Naive thymus-derived CD8-positive, alpha-beta T cell (primary cell): ENCODE measurements around the gene IGFN1. TPM values are rescaled to one million over a fixed set of nuclear protein-coding genes. Genes with fewer than 3 reads are reported as not detected.

Source experiments
- ATAC-seq, 2 donors: fragments of 150-1000 bp; cut with Tn5 transposase in 1 of 2; sonication (Bioruptor Pico), chemical (Tn5 transposase) in 1 of 2; 1 replicate in 1 of 2; 2 replicates in 1 of 2; pipeline ENCODE4 v1.10.0; 2021; ENCODE audit warnings: mild to moderate bottlenecking in 2 of 2, moderate library complexity in 2 of 2
- POLR2A ChIA-PET: fragments of 350-600 bp; sonication (Branson Sonifier 250); formaldehyde crosslinking; loops from one replicate; lab custom pipeline; 2021; ENCODE audit warnings: antibody characterized with exemption; lab: Charles Lee
- DNase-seq, 10 donors: peaks; one replicate each; pipeline versions ENCODE4 v3.0.0 to v3.0.0-alpha.2; 2020 to 2022
- H3K27ac Mint-ChIP-seq, 10 donors: one replicate each; pipeline ENCODE4 v1.8.0; 2020 to 2022; ENCODE audit warnings: mild to moderate bottlenecking in 10 of 10, mixed read lengths in 10 of 10, moderate library complexity in 4 of 10, inconsistent platforms in 1 of 10
- H3K27me3 Mint-ChIP-seq, 5 donors: one replicate each; pipeline ENCODE4 v1.8.0; 2021 to 2022; ENCODE audit warnings: mixed read lengths in 5 of 5
- H3K36me3 Mint-ChIP-seq, 3 donors: one replicate each; pipeline ENCODE4 v1.8.0; 2020 to 2022; ENCODE audit warnings: mixed read lengths in 3 of 3, mild to moderate bottlenecking in 2 of 3, inconsistent platforms in 1 of 3
- H3K4me1 Mint-ChIP-seq, 4 donors: one replicate each; pipeline ENCODE4 v1.8.0; 2021 to 2022; ENCODE audit warnings: mixed read lengths in 4 of 4
- H3K4me3 Mint-ChIP-seq, 10 donors: one replicate each; pipeline ENCODE4 v1.8.0; 2020 to 2022; ENCODE audit warnings: mild to moderate bottlenecking in 10 of 10, mixed read lengths in 10 of 10, moderate library complexity in 6 of 10, inconsistent platforms in 1 of 10
- H3K9me3 Mint-ChIP-seq, 9 donors: one replicate each; pipeline ENCODE4 v1.8.0; 2020 to 2022; ENCODE audit warnings: mixed read lengths in 9 of 9, mild to moderate bottlenecking in 3 of 9, inconsistent platforms in 1 of 9, moderate library complexity in 1 of 9
- polyA plus RNA-seq, 3 donors: library from polyadenylated mRNA; unstranded; fragments of 300-500 nt; fragmentation: Illumina TruSeq; gene quantifications; one replicate each; pipeline ENCODE4 v1.2.3, GENCODE V29; 2021
- total RNA-seq, 8 experiments: library from RNA in 2 of 8; stranded (reverse) in 2 of 8; gene quantifications; one replicate each; pipeline ENCODE4 v1.2.3 and lab custom pipeline; 2021 to 2026

Gene IGFN1
- total and polyA plus RNA-seq, 5 experiments from 2014 or later, result not detected

DNA sequence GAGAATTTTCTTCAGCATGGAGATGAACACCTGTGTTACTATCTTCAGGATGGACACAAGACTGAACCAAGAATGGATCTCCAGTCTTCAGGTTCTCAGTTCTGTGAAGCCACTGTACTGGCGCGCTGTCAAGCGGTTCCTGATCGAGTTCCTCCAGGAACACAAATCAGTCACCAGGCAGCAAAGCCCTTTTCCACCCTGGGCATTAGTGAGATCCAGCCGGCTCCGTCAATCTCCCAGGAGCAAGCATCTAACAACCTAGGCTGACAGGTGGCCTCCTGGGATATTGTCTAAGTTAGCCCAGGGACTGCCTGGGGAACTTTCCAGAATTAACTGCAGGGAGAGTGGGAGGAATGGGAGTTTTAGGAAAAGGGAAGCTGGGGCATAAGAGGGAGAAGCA is 9.7 kb upstream of the IGFN1 start:
- peaks cover 0 to 20% (median 10%) of the 10 kb centered on the region in 9 donors for H3K9me3 Mint-ChIP-seq
- H3K36me3 Mint-ChIP-seq, result peaks cover 0 to 16% (median 5%) of the 10 kb centered on the region in 3 donors
- POLR2A ChIA-PET, result no interaction called here
- ATAC-seq (no peak), DNase-seq (no peak)
- H3K27ac Mint-ChIP-seq, result no peak overlapping the region
- no peak overlapping the region for H3K4me3 Mint-ChIP-seq
- peaks cover 26 to 57% (median 36%) of the 10 kb centered on the region in 5 donors for H3K27me3 Mint-ChIP-seq
- H3K4me1 Mint-ChIP-seq, result no peaks in the 10 kb centered on the region

DNA sequence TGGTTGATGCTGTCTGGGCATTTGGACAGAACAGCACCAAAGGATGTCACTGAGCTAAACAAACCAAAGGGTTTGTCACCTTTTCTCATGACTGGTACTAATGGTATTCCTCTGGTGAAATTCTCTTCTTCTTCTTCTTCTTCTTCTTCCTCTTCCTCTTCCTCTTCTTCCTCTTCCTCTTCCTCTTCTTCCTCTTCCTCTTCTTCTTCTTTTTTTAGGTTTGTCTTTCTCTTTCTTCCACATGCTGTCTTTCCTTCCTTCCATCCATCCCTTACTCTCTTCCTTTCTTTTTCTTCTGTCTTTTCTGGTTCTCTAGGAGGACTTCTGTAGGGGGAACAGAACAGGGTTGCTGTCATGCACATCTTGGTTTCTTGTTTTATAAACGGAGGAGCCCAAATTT is 9.3 kb upstream of the IGFN1 start:
- no peak for ATAC-seq
- Mint-ChIP-seq H3K4me1 (no peaks in the 10 kb centered on the region), H3K36me3 (peaks cover 0 to 16% (median 5%) of the 10 kb centered on the region in 3 donors), H3K9me3 (peaks cover 0 to 20% (median 10%) of the 10 kb centered on the region in 9 donors), H3K27ac (no peak overlapping the region), H3K27me3 (peaks cover 26 to 57% (median 36%) of the 10 kb centered on the region in 5 donors), H3K4me3 (peak overlapping the region in 1 of 10 donors; percentile 5)
- no peak for DNase-seq
- POLR2A ChIA-PET, result no interaction called here

DNA sequence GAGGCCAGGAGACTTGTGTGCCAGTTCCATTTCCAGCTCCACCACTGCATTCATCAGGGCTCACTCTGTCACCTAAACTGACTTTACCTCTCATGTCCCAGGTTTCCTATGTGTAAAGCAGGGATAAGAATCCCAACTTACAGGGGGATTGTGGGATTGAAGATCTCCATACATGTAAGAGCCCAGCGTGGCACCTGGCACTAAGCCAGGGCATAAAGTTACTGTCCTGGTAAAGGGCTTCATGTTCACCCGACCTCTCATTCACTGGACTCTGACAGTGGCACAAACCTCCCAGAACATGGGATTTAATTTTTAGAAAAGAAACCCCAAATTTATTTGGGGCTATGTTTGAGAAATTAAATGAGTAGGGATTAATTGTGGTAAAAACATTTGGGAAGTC is 8.9 kb upstream of the IGFN1 start:
- Mint-ChIP-seq H3K4me3 (peak overlapping the region in 1 of 10 donors; percentile 5), H3K27me3 (peaks cover 26 to 55% (median 34%) of the 10 kb centered on the region in 5 donors), H3K36me3 (peaks cover 0 to 16% (median 5%) of the 10 kb centered on the region in 3 donors), H3K9me3 (peaks cover 0 to 20% (median 10%) of the 10 kb centered on the region in 9 donors), H3K27ac (no peak overlapping the region), H3K4me1 (no peaks in the 10 kb centered on the region)
- POLR2A ChIA-PET, result no interaction called here
- DNase-seq, result no peak
- ATAC-seq, result no peak

DNA sequence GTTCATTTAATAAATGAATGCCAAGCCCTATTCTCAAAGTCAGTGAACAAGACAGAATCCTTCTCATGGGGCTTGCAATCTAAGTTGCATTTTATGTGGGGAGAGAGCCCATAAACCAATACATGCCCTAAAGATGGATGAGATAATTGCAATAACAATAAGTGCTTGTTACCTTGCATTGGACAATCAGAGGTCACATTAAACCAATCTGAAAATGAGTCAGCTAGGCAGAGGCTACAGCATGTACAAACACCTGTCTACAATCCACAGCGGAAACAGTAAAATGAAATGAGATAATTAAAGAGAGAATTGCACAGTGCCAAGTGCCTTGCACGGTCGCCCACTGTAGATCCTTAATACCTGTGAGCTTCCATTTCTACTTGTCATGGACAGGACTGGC is 7.4 kb upstream of the IGFN1 start:
- Mint-ChIP-seq H3K4me1 (no peaks in the 10 kb centered on the region), H3K27me3 (peaks cover 19 to 40% (median 26%) of the 10 kb centered on the region in 5 donors), H3K36me3 (peaks cover 0 to 10% (median 5%) of the 10 kb centered on the region in 3 donors), H3K4me3 (no peak overlapping the region), H3K9me3 (peaks cover 0 to 15% (median 10%) of the 10 kb centered on the region in 9 donors), H3K27ac (no peak overlapping the region)
- ATAC-seq (no peak), DNase-seq (no peak)
- POLR2A ChIA-PET, result no interaction called here

DNA sequence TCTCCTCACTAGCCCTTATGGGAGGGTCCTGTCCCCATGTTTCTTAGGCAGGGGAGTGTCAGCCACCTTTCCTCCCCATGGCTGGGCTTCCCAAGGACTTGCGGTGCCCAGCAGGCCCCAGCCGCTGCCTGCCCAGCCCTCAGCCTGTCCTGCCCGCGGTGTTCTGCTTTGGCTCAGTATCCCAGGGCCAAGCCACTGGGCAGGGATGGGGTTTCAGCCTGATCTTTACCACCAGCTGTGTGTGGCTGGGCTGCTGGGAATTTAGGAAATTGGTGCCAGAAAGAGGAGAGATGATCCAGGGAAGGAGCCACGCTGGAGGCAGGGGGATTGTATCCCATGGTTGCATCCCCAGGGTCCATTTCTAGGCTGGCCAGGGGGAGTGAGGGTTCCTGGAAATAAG is 6.9 kb upstream of the IGFN1 start:
- H3K27ac Mint-ChIP-seq, result peak overlapping the region in 1 of 10 donors; percentile 26
- no peaks in the 10 kb centered on the region for H3K4me1 Mint-ChIP-seq

DNA sequence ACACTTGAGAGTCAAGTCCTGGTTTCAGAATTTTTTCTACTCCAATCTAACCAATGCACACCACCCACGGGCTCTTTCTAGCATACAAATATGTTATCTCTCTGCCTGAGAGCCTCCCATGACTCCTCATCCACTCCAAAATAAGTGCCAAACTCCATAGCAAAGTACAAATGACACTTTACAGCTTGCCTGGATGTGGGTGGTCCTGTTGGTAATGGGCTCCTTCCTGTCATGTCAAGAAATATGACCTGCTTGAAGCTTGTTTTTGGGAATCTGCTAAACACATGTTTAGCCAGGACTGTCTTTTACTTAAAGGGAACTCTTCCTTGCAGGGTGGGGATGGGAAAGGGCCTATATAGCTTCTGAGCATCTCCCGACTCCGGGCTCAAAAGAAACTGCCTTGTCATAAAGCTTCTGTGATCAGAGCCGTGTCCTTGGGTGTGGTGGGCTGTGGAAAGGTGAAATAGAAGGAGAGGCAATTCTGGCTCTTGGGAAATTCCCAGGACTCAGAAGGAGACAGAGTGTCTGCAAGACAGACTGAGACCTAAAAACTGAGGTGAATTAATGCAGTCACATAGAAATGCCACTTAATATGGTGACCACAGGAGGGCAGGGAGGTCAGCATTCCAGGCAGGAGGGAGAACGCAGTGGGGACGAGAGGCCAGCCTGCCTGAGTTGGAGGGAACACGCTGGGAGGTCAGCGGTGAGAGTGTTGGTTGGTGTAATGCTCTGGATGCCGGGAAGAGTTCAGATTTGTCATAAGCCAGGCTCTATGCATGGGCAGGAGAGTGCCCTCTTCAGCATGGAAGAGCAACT is 6.1 kb upstream of the IGFN1 start:
- peaks cover 0 to 4% (median 0%) of the 10 kb centered on the region in 9 donors for H3K9me3 Mint-ChIP-seq
- POLR2A ChIA-PET, result no interaction called here
- no peak for DNase-seq

More for the DNA sequence above, 6.9 kb upstream of the IGFN1 start:
- POLR2A ChIA-PET, result no interaction called here
- H3K4me3 Mint-ChIP-seq, result no peak overlapping the region
- DNase-seq (no peak), ATAC-seq (no peak)
- H3K36me3 Mint-ChIP-seq, result peaks cover 0 to 7% (median under 1%) of the 10 kb centered on the region in 3 donors
- H3K9me3 Mint-ChIP-seq, result peaks cover 0 to 12% (median 6%) of the 10 kb centered on the region in 9 donors
- peaks cover 15 to 35% (median 26%) of the 10 kb centered on the region in 5 donors for H3K27me3 Mint-ChIP-seq

DNA sequence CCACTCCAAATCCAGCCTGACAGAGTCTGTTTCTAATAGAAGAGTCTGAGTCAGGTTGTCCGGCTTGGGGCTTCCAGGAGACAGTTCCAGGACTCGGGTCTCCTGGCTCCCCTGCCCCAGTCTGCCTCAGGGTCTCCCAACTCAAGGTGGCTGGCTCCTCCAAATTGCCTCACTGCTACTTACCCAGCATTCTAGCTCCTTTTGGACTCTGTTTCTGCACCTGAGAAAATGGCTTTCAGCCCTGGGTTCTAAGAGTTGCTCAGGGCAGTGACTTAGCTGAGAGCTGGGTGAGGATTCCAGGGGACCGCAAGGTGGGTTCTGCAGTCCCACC is 5.5 kb upstream of the IGFN1 start:
- Mint-ChIP-seq H3K27me3 (peaks cover 5 to 26% (median 24%) of the 10 kb centered on the region in 5 donors), H3K9me3 (no peaks in the 10 kb centered on the region), H3K4me1 (no peaks in the 10 kb centered on the region), H3K4me3 (no peak overlapping the region), H3K36me3 (no peaks in the 10 kb centered on the region), H3K27ac (no peak overlapping the region)
- DNase-seq (no peak), ATAC-seq (no peak)
- POLR2A ChIA-PET, result no interaction called here

More for the DNA sequence above, 6.1 kb upstream of the IGFN1 start:
- Mint-ChIP-seq H3K36me3 (no peaks in the 10 kb centered on the region), H3K4me1 (no peaks in the 10 kb centered on the region), H3K4me3 (no peak overlapping the region), H3K27me3 (peaks cover 8 to 29% (median 24%) of the 10 kb centered on the region in 5 donors), H3K27ac (no peak overlapping the region)
- no peak for ATAC-seq

DNA sequence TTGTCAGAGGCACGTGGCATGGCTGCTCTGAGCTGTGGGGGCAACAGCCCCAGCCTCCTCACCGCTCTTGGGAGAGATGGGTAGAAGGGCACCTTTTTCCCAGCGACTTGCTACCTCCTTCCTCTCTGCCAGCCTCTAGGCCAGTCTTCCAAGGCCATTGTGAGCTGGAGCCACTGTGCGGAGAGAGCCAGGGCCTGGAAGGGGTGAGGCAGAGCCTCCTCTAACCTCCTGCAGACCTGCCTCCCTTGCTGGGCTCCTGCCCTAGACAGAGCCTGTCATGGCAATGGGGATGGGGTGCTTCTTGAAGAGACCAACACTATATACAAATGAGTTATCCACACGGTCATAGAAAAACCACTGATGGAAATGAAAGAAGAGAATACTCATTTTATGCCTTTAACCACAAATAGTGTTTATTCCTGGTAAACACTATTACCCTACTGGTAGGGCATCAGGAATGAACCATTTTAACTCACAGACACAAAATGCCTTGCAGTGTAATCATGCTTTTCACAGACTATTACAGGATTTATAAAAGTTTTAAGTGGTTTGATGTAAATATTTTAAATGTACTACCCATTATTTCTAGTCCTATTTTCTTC is 5.0 kb upstream of the IGFN1 start:
- Mint-ChIP-seq H3K27ac (no peak overlapping the region), H3K9me3 (no peaks in the 10 kb centered on the region), H3K4me3 (no peak overlapping the region), H3K4me1 (no peaks in the 10 kb centered on the region), H3K27me3 (peaks cover 6 to 29% (median 25%) of the 10 kb centered on the region in 5 donors), H3K36me3 (no peaks in the 10 kb centered on the region)
- ATAC-seq, result no peak
- POLR2A ChIA-PET, result no interaction called here
- no peak for DNase-seq

DNA sequence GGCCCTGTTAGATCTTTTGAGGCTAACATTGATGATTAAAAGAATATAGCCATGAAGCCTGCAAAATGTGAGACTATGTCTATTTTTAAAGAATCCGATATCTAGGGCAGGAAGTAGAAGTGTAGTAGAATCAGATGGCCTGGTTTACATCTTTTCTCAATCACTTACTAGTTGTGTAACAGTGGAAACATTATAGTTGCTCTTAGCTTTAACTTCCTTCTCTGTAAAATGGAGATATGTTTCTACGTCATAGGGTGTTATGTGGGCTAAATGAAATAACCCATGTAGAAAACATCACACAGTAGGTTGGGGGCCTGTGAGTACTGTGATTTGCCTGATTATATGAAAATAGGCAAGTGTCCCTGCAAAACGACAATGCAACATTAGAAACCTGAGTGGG is 4.4 kb upstream of the IGFN1 start:
- no peaks in the 10 kb centered on the region for H3K36me3 Mint-ChIP-seq
- no peak overlapping the region for H3K27ac Mint-ChIP-seq
- H3K9me3 Mint-ChIP-seq, result no peaks in the 10 kb centered on the region
- POLR2A ChIA-PET, result no interaction called here
- H3K27me3 Mint-ChIP-seq, result peaks cover 6 to 29% (median 24%) of the 10 kb centered on the region in 5 donors
- H3K4me1 Mint-ChIP-seq, result no peaks in the 10 kb centered on the region
- no peak for DNase-seq
- H3K4me3 Mint-ChIP-seq, result no peak overlapping the region
- no peak for ATAC-seq

DNA sequence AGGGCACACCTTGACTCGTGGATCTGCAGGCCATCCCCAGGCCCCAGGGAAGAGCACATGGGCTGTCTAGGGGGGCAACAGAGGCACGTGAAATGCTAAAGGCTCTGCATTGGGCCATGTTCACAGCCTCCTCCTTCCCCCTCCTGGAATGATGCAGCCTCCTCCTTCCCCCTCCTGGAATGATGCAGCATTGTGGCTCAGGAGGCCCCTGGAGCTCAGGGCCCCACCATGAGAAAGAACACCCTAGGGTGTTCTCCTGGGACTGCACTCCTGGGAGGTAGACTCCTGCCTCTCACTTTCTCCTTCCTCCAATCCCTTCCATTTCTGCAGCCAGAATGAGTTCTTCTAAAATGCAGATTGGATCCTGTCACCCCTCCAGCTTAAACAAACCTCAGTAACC is 1.5 kb upstream of the IGFN1 start:
- no peak overlapping the region for H3K4me3 Mint-ChIP-seq
- no peak overlapping the region for H3K27ac Mint-ChIP-seq
- no peaks in the 10 kb centered on the region for H3K9me3 Mint-ChIP-seq
- POLR2A ChIA-PET, result no interaction called here
- DNase-seq (no peak), ATAC-seq (no peak)
- H3K27me3 Mint-ChIP-seq, result peaks cover 0 to 21% (median 19%) of the 10 kb centered on the region in 5 donors
- no peaks in the 10 kb centered on the region for H3K4me1 Mint-ChIP-seq
- no peaks in the 10 kb centered on the region for H3K36me3 Mint-ChIP-seq

DNA sequence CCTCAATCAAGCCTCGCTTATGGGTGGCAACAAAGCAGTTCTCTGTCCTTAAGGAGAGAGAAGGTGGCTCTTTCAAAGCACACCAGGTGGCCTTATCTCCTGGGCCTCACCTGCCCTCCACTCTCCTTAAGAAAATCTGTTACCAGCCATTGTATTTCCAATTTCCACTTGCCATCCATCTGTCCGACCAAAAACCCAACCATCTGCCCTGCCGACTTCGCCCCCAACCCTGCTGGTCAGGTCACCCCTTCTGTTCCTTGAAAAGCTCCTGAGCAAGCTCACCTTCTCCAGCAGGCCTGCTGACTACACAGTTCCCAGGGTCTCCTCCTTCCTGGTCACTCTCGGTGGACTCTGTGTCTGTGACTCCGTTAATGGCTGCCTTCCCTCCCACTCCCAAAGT is 619 bp upstream of the IGFN1 start:
- no peaks in the 10 kb centered on the region for H3K9me3 Mint-ChIP-seq
- no peaks in the 10 kb centered on the region for H3K36me3 Mint-ChIP-seq
- DNase-seq (no peak), ATAC-seq (no peak)
- H3K27me3 Mint-ChIP-seq, result peaks cover 0 to 13% (median 11%) of the 10 kb centered on the region in 5 donors
- no peaks in the 10 kb centered on the region for H3K4me1 Mint-ChIP-seq
- H3K4me3 Mint-ChIP-seq, result no peak overlapping the region
- no peak overlapping the region for H3K27ac Mint-ChIP-seq
- POLR2A ChIA-PET, result no interaction called here

DNA sequence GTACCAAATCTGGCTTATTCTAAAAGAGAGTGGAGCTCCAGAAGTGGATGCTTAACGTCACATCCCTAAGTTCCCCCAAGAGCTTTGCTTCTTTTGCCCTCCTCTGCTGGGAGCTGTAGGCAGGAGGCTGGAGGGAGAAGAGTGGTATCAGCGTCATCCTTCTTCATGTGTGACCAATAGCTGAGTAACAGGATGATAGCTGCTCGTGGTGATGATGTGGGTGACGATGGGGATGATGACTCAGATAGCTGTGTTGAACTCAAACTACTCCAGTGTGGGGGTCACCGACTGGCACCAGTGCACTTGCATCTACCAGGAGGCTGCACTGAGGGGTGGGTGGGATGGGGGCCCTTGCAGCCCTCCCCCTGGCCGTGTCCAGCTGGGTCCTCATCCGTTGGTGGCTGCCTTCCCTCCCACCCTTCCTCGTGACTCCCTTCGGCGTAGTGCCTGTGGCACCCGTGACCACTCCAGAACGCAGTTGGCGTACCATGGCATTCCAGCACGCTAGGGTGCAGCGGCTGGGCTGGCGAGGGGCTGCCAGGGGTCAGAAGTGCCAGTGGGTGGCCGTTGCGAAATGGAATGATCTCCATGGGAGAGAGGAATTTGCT is 1.1 kb downstream of the IGFN1 start:
- POLR2A ChIA-PET, result no interaction called here
- Mint-ChIP-seq H3K9me3 (no peaks in the 10 kb centered on the region), H3K27me3 (peaks cover 0 to 13% (median 11%) of the 10 kb centered on the region in 5 donors), H3K27ac (no peak overlapping the region), H3K4me3 (no peak overlapping the region), H3K36me3 (no peaks in the 10 kb centered on the region), H3K4me1 (no peaks in the 10 kb centered on the region)
- no peak for ATAC-seq
- DNase-seq, result no peak

DNA sequence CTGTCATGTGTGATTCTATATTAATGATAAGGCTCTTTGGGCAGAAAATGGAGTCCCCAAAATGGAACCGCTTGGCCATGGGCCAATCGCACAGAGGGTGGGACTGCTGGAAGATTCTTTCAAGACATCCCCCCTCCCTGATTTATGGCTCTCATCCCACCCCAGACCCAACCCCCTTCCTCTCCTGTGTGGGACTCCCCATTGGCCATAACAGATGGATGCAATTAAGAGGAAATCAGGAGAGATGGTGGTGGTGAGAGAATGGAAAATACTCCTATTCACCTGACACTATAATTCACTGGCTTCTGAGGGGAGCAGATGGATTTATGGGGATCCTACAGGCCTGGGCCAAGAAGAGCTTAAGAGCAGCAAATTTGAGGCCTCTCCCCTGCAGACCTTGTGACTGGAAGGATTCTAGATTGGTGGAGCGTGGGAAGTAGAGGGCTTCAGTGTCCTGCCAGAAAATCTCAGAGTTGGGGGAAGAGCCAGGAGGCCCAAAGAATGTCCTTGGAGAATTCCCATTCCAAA is 1.7 kb downstream of the IGFN1 start:
- DNase-seq, result no peak
- no peak overlapping the region for H3K4me3 Mint-ChIP-seq
- POLR2A ChIA-PET, result no interaction called here
- no peaks in the 10 kb centered on the region for H3K36me3 Mint-ChIP-seq
- no peaks in the 10 kb centered on the region for H3K9me3 Mint-ChIP-seq
- no peak overlapping the region for H3K27ac Mint-ChIP-seq
- H3K27me3 Mint-ChIP-seq, result peaks cover 0 to 12% (median 11%) of the 10 kb centered on the region in 5 donors
- no peaks in the 10 kb centered on the region for H3K4me1 Mint-ChIP-seq
- no peak for ATAC-seq
